ENCODE measurements around the gene HAVCR1.

The HAVCR1 gene

GRCh38 chr5:157059093-157059539 lies at the start of gene HAVCR1:
Gene HAVCR1 (minus strand): TSS chr5:157059116. CDS start chr5:157057943, 1,173 bp downstream.
- POLR2A ChIA-PET: no interaction called here
- DNase-seq (ENCODE audit: extremely low spot score): no peak
- TF ChIP-seq, protein P1, sequence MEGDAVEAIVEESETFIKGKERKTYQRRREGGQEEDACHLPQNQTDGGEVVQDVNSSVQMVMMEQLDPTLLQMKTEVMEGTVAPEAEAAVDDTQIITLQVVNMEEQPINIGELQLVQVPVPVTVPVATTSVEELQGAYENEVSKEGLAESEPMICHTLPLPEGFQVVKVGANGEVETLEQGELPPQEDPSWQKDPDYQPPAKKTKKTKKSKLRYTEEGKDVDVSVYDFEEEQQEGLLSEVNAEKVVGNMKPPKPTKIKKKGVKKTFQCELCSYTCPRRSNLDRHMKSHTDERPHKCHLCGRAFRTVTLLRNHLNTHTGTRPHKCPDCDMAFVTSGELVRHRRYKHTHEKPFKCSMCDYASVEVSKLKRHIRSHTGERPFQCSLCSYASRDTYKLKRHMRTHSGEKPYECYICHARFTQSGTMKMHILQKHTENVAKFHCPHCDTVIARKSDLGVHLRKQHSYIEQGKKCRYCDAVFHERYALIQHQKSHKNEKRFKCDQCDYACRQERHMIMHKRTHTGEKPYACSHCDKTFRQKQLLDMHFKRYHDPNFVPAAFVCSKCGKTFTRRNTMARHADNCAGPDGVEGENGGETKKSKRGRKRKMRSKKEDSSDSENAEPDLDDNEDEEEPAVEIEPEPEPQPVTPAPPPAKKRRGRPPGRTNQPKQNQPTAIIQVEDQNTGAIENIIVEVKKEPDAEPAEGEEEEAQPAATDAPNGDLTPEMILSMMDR (IDR thresholded peaks at IDR 0.05; ENCODE audit: control extremely low read depth, extremely low read depth, low read depth, missing control alignments): no peak

GRCh38 chr5:157107508-157107907 lies 48.6 kb upstream of the HAVCR1 start:
- ChIA-PET POLR2A (interaction anchor here (0.7 kb wide), 1 partner anchor 9 kb away, joined by 4 read pairs; no protein-coding TSS in a partner anchor), CTCF (interaction anchor here (1.0 to 2.9 kb wide), 2 partner anchors 25 to 85 kb away, joined by 3 to 11 read pairs; no protein-coding TSS in a partner anchor)
- TF ChIP-seq, protein P1 (IDR thresholded peaks at IDR 0.05; ENCODE audit: control extremely low read depth, extremely low read depth, low read depth, missing control alignments): no peak
- DNase-seq (ENCODE audit: extremely low spot score): no peak

More at GRCh38 chr5:157059093-157059539, at the start of gene HAVCR1:
- CTCF ChIA-PET: interaction anchor here (1.3 kb wide), 1 partner anchor 73 kb away, joined by 4 read pairs; no protein-coding TSS in a partner anchor

DNA sequence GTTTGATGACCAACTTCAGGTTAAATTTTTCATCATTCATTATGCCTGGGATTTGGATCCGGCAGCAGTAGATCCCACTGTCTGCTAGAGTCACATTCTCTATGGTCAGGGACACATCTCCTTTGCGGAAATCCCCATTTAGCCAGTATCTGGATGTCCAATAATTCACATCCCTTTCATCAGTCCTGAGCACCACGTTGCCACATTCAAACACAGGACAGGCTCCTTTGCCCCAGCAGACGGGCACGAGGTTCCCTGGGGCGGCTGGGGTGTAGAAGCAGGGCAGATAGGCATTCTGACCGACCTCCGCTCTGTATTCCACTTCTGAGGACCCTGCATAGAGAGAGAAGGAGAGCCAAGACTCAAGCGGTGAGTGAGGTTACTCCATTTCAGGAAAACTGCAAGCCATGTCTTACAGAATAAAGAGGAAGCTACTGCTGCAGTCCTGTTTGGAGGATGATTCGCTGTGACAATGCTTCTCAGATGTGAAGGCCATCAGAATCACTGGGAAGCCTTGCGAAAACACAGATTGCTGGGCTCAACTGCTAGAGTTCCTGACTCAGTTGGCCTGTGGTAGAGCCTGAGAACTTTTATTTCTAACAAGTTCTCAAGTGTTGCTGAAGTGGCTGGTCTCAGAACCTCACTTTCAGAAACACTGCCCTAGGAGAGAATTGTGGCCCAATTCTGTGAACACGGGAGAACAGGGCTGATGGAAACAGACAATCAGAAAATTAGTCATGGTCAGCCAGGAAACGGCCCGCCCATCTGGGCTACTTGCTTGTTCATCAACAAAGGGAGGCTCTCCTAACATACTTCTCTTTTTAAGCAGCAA lies 47.9 kb upstream of the HAVCR1 start:
- DNase-seq (ENCODE audit: extremely low spot score): peak; percentile 37
- CTCF ChIA-PET: interaction anchor here (2.9 kb wide), 1 partner anchor 26 kb away, joined by 11 read pairs; no protein-coding TSS in a partner anchor
- POLR2A ChIA-PET: interaction anchor here (0.7 kb wide), 1 partner anchor 10 kb away, joined by 4 read pairs; no protein-coding TSS in a partner anchor
- TF ChIP-seq, protein P1 (IDR thresholded peaks at IDR 0.05; ENCODE audit: control extremely low read depth, extremely low read depth, low read depth, missing control alignments): no peak

GRCh38 chr5:157100140-157100679 lies 41.3 kb upstream of the HAVCR1 start:
- DNase-seq (ENCODE audit: extremely low spot score): no peak
- TF ChIP-seq, protein P1 (IDR thresholded peaks at IDR 0.05; ENCODE audit: control extremely low read depth, extremely low read depth, low read depth, missing control alignments): no peak
- CTCF ChIA-PET: interaction anchor here (2.0 to 3.0 kb wide), 3 partner anchors 17 to 32 kb away, joined by 7 to 9 read pairs (median 7); no protein-coding TSS in a partner anchor

GRCh38 chr5:157088342-157088990 lies 29.6 kb upstream of the HAVCR1 start:
- CTCF ChIA-PET: no interaction called here
- TF ChIP-seq, protein P1 (IDR thresholded peaks at IDR 0.05; ENCODE audit: control extremely low read depth, extremely low read depth, low read depth, missing control alignments): no peak
- POLR2A ChIA-PET: no interaction called here
- DNase-seq (ENCODE audit: extremely low spot score): no peak

More at GRCh38 chr5:157100140-157100679, 41.3 kb upstream of the HAVCR1 start:
- POLR2A ChIA-PET: no interaction called here

Measured in GM10248 (cell line).